NCI-H446 treated with DMSO at 0.1 percent for 48 hours (cell line): Measurements from ENCODE around the gene FTCDNL1.
A peak's percentile ranks its signal among the peaks of the same experiment; 100 is the strongest.

Source experiments
- DNase-seq: peaks from one replicate; lab custom pipeline; 2025; lab: John Stamatoyannopoulos, UW

FTCDNL1 gene

GRCh38 chr2:199791326-199791725 lies 59.7 kb downstream of the FTCDNL1 start:
- DNase-seq, result no peak

DNA sequence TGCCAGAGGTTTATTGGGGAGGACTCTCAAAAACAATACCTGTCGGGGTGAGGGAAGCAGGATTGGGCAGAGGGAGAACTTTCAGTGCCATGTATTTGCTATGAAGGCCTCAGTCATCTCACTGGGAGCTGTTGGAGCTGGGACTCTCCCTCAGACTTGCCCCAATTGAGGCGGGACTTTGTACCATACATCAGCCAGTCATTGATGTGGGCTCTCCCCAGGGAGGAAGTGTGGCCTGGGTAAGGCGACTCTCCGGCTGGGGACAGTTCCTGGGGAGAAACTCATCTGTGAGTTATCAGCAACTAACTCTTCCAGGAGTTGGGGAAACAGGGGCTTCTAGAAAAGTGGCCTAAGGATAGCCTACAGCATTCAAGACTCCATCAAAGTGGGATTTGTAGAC lies 66.5 kb downstream of the FTCDNL1 start:
- no peak for DNase-seq

GRCh38 chr2:199779589-199779988 lies 71.4 kb downstream of the FTCDNL1 start:
- no peak for DNase-seq

DNA sequence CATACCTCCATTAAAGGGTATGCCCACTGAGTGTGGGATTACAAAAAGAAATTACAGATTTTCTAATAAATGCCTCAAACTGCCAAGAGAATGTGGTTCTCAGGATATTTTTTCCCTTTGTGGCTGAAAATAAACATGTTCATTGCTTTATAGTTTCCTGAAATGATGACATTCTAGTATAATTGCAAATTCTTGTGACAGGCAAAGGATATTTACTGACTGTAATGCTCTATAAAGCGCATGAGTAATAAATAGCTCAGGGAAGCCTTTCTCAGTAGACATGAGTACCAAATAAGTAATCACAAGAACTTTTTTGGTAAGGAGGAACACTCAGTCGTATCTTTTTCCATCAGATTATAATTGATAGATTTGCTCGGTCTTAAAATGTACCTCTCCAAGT lies 72.3 kb downstream of the FTCDNL1 start:
- DNase-seq, result no peak

GRCh38 chr2:199777916-199778315 lies 73.1 kb downstream of the FTCDNL1 start:
- DNase-seq, result no peak

GRCh38 chr2:199777315-199777714 lies 73.7 kb downstream of the FTCDNL1 start:
- DNase-seq, result no peak

DNA sequence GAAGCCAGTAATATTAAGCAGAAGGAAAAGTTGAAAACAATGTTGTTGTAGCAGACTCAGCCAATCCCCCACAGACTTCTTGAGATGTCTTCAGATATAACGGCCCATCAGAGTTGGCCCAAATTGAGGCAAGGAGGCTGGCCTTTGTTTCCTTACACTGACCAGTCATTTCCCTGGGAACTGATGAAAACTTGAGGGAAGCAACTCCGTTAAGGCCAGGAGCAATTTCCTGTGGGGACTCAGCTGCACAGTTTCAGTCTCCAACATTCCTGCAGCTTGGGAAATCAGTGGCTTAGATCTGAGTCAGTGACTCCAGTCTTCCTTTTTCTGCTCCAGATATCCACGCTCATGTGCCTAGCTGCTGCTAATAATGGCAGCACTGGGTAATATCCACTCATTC lies 75.7 kb downstream of the FTCDNL1 start:
- no peak for DNase-seq

DNA sequence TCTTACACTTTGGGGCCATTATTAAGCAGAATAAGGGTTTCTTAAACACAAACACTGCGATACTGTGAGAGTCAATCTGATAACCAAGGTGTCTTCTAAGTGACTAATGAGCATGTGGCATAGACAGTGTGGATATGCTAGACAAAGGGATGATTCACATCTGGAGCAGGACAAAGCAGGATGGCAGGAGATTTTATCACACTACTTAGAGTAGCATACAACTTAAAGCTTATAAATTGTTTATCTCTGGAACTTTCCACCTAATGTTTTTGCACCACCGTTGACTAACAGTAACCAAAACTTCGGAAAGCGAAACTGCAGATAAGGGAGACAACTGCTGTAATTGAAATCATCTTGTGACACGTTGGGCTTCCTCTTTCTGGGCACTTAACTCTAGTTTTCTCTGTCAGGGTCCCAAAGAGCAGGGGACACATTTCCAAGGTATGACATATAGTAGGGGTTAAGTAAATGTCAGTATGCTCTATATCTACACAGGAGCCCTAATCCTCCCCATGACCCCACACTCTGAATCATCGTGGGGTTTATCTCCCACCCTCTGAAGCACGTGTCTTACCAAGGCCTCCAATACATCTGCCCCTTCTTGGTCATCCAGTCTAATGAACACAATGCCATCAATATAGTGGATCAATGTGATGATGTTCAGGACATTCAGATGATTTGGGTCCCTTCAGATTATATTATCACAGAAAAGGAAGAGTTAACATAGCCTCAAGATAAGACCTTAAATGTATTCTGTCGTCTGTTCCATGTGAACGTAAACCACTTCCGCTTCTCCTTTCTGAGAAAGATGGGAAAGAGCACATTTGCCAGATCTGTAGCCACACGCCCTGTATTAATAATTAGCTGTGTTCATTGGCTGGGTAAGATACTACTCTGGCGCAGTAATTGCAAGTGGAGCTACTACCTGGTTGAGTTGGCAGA lies 78.7 kb downstream of the FTCDNL1 start:
- DNase-seq, result no peak

DNA sequence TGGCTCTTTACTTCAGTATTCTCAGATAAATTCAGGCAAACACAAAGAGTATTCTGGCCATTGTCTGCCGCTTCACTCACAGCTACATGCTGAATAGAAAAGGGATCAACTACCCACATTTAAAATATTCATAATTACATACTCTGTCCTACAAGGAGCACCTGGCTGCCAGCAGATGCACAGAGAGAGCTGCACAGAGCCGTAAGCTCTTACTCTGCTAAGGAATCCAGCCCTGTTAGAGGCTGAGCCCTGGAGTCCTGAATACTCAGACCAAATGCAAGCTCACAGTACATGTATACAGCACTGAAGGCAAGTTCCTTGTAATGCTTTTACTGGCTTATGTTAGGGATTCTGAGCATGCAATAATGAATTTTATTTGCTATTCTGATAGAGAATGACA lies 80.3 kb downstream of the FTCDNL1 start:
- no peak for DNase-seq

DNA sequence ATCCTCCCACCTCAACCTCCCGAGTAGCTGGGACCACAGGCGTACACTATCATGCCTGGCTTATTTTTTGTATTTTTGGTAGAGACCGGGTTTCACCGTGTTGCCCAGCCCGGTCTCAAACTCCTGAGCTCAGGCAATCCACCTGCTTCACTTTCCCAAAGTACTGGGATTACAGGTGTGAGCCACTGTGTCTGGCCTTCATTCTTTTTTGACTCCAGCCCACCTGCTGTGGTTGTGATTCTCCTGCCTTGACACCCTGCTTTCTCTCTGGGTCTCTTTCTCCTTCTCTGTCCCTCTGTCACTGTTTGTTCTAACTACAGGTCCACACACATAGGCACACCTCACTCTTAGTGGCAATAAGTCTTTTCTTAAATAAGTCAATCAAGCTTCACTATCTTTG lies 85.3 kb downstream of the FTCDNL1 start:
- no peak for DNase-seq

DNA sequence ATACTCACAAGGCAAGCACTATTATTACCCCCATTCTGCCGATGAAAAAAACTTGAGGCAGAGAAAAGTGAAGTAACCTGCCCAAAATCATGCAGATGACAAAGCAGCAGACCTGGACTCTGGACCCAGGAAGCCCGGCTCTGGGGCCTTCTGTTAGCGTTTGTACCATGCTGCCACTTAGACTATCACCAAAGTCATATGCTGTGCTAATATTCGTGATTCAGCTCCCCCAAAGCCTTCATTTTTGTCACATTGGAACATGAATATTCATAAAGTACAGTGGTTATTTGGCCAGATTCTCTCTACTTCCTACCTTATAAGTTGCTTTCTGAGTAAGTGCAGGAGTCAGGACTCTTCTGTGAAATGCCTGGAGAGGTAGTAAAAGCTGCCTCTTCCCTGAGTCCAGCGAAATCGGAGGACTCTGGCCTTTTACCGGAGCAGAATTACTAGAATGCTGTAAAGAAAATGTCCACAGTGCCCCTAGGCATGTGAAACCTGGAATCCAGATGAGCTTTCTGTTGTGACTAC lies 86.7 kb downstream of the FTCDNL1 start:
- no peak for DNase-seq

DNA sequence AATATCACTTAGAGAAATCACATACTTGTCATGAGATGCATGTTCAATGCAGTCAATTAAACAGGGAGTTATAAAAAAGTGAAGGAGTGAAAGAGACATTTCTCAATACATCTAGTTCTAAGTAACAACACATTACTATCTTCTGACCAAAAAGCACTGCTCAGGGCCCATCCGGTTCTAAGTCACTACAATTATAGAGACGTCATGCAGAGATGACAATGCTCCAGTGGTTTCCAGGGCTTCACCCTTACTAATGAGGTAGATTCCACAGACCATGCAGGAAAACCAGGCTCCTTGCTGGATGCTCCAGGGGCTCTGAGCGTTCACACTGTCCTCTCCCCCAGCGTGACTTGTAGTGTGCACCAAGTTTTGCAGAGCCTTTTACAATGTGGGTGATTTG lies 88.0 kb downstream of the FTCDNL1 start:
- no peak for DNase-seq

GRCh38 chr2:199760574-199760973 lies 90.4 kb downstream of the FTCDNL1 start:
- DNase-seq, result no peak

DNA sequence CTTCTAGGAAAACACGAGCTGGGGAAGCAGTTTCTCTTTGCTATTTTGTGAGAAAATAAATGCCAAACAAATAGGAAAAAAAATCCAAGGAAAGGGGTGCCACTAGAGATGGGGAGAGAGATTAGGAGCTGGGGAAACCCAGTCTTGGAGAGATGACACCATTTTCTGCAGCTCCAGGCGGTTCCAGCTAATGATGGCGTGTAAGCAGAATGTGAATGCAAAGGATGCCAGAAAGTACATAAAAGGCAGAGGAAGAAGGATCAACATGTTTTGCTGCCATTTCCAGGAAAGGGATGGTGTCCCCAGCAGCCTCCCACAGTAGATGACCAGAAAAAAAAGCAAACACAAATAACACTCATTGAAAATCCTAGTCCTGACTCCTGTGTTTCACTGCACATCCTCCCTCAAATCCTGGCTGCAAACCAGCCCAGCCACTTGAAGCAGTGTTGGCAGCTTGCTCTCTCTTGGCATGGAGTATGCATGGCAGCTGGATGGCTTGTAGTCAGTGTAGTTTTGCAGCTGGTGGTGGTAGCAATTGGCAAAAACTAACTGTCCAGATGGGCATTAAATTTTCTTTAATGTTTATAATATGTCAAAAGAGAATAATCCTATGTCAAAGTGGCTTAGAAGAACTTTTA lies 93.6 kb downstream of the FTCDNL1 start:
- DNase-seq, result peak; percentile 98

- peak; percentile 69 for DNase-seq
Observed at GRCh38 chr2:199756743-199757142, 94.2 kb downstream of the FTCDNL1 start.

- DNase-seq, result no peak
Observed at GRCh38 chr2:199756211-199756610, 94.8 kb downstream of the FTCDNL1 start.

DNA sequence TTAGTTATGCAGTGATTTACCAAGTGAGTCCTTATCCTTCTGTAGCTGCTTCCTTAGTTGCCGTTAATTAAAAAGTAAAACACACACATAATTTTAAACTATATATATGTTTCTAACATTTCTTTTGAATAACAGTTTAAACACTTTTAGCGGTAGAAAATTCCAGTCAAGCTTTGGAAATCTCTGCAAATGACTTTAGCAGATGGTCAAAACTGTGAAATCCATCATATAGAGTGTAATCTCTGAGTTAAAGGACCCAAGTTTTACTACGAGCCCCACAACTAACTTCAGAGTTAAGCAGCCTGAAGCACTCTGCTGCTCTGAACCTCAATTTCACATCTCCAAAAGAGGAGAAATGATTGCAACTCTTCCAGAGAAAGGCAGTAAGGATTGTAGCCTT lies 96.2 kb downstream of the FTCDNL1 start:
- no peak for DNase-seq

GRCh38 chr2:199751492-199752120 lies 99.4 kb downstream of the FTCDNL1 start:
- DNase-seq, result no peak

- DNase-seq, result no peak
Observed at GRCh38 chr2:199749571-199749970, 101.4 kb downstream of the FTCDNL1 start.

DNA sequence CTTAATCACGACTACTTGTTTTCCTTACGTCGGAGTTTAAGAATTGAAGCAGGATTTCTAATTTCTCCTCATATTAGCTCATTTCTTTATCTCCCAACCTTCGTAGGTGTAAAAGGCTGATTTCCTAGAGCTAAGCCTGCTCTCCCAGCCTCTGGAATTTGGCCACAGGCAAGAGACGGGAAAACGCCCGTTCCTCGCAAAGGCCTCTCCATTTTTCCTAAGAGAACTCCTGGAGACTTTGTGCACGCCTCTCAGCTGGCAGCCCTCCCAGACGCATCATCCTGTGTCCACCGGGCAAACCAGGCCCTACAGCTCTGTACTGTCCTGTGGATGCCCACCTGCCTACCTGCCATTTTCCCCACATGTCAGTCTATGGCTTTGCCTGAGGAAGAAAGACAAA lies 106.3 kb downstream of the FTCDNL1 start:
- no peak for DNase-seq

- DNase-seq, result no peak
Observed at GRCh38 chr2:199744260-199744659, 106.7 kb downstream of the FTCDNL1 start.

DNA sequence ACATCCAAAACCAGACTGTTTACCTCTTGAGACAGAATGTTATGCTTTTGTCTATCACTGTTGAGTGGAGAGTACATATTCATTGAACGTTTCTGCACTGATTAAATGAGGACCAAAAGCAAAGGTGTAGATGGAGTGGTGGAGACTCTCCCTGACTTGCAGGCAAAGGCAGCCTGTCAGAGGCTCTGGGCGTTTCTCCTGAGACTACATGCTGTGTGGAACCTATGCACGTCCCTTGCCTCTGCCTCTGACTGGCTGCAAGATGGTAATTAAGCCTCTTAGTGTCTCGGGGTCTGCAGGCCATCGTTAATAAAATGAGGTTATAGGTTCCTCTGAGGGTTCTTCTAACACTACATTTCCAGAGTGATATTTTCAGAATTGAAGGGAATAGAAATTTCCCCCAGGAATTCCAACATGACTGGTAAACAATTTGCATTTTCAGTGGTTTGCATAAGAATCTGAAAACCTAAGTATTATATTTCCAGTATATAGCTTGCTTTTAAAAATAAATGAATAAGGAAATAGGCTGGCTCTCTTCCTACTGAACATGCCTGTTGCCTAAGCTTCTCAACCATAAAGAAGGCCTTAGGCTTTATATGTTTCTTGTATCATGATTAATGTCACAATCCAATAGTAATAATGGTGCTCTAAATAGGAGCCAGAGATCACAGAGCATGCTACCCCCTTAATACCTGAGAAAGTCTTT lies 107.4 kb downstream of the FTCDNL1 start:
- DNase-seq, result no peak
